GM19239 (cell line): ENCODE measurements around the gene PLIN3.

Experiments used
- DNase-seq: peaks from one replicate; pipeline ENCODE4 v3.0.0; 2011; ENCODE audit warnings: low spot score; ENCODE audit not compliant: insufficient read length
- FAIRE-seq: peaks from 2 replicates; lab custom pipeline; 2011; peaks lifted over from hg19 to GRCh38; lab: Jason Lieb, UNC

PLIN3 gene

DNA sequence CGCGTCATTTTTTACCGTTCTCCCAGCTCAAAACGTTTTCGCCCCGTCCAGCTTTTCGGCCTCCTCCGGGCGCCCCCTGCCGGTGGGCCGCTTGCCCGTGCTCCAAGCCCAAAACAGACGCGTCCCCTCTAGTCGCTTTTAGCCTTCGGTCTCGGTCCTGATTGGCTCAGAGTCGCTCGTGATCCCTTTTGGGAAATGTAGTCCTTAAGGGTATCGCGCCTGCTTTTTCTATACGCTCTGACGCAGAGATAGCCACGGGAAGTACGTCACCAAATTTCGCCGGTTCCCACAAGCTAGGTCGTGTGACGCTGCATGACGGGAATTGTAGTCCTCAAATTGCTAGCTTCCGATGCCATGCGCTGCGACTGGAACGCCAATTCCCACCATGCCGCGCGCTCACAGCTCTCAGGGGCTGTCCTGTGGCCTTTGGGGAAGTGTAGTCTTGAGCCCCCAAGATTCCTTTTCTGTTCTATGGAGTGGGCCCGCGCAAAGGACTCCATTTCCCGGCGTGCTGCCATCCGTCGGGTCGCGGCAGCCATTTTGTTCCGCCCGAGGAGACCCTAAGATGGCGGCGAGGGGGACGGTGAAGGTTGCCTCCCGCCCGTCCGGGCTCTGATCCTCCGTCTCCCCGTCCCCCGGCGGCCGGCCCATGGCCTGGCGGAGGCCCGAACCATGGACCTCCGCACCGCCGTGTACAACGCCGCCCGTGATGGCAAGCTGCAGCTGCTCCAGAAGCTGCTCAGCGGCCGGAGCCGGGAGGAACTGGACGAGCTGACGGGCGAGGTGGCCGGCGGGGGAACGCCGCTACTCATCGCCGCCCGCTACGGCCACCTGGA, 76.1 kb downstream of the PLIN3 start, which contains the start of gene FEM1A:
FEM1A (plus strand) TSS at position 552 of the 836 bp plus-strand sequence; CDS start at position 673, 121 bp downstream.
- DNase-seq = peak; percentile 97
- peak; percentile 99 for FAIRE-seq
